GM18511 (cell line): ENCODE results near the gene UNC79.

Source experiments
- ATAC-seq: cut with Tn5 transposase; IDR thresholded peaks from one replicate; pipeline ENCODE4 v1.9.1; 2021; ENCODE audit warnings: mild to moderate bottlenecking, moderate library complexity; ENCODE audit not compliant: unreplicated experiment

UNC79 gene

GRCh38 chr14:93745603-93746273, 315.0 kb downstream of the UNC79 start:
- no peak for ATAC-seq

- ATAC-seq, result no peak
Measured at GRCh38 chr14:93747102-93747501, 316.4 kb downstream of the UNC79 start.

GRCh38 chr14:93747560-93747959, 316.8 kb downstream of the UNC79 start:
- ATAC-seq, result no peak

GRCh38 chr14:93748208-93749075, 317.7 kb downstream of the UNC79 start:
- no peak for ATAC-seq

- no peak for ATAC-seq
Measured at GRCh38 chr14:93749076-93749420, 318.3 kb downstream of the UNC79 start.

- no peak for ATAC-seq
Measured at GRCh38 chr14:93751946-93752655, 321.4 kb downstream of the UNC79 start.

- ATAC-seq, result no peak
Measured at GRCh38 chr14:93752980-93753561, 322.3 kb downstream of the UNC79 start.

GRCh38 chr14:93753647-93754046, 322.9 kb downstream of the UNC79 start:
- no peak for ATAC-seq

- ATAC-seq, result no peak
Measured at GRCh38 chr14:93757206-93757605, 326.5 kb downstream of the UNC79 start.
